CD14-positive monocyte (primary cell): Measurements from ENCODE around the gene SAP30BP. TPM values are rescaled to one million over a fixed set of nuclear protein-coding genes. Genes with fewer than 3 reads are reported as not detected.
A peak's percentile ranks its signal among the peaks of the same experiment; 100 is the strongest.

Source experiments
- DNase-seq, 3 donors: peaks; one replicate each; pipeline ENCODE4 v3.0.0-alpha.2; 2011 to 2022
- H2AFZ ChIP-seq: 2 replicates; pipeline ENCODE4 v1.6.0; 2012; ENCODE audit warnings: mild to moderate bottlenecking, low read depth, low read length, inconsistent platforms; ENCODE audit not compliant: insufficient read depth, poor library complexity, severe bottlenecking
- H3K27ac ChIP-seq, 2 donors: 1 replicate in 1 of 2; 2 replicates in 1 of 2; pipeline ENCODE4 v1.5.1; 2012 to 2013; ENCODE audit warnings: low read length in 2 of 2, control low read depth in 1 of 2, inconsistent platforms in 1 of 2, low read depth in 1 of 2, mild to moderate bottlenecking in 1 of 2
- H3K27me3 ChIP-seq, 2 donors: one replicate each; pipeline versions ENCODE4 v1.6.0 to v1.6.1; 2011 to 2013; ENCODE audit warnings: low read length in 2 of 2; ENCODE audit not compliant: control insufficient read depth in 2 of 2, insufficient read depth in 2 of 2
- H3K36me3 ChIP-seq, 2 donors: replicated peaks in 1 of 2; 1 replicate in 1 of 2; 2 replicates in 1 of 2; pipeline versions ENCODE4 v1.5.1 to v1.6.1; 2012 to 2013; ENCODE audit warnings: low read length in 2 of 2, control low read depth in 1 of 2, inconsistent platforms in 1 of 2, mild to moderate bottlenecking in 1 of 2; ENCODE audit not compliant: insufficient read depth in 2 of 2, control insufficient read depth in 1 of 2
- H3K4me1 ChIP-seq, 2 donors: 1 replicate in 1 of 2; 2 replicates in 1 of 2; pipeline versions ENCODE4 v1.5.1 to v1.6.1; 2012 to 2013; ENCODE audit warnings: low read length in 2 of 2, control low read depth in 1 of 2, inconsistent platforms in 1 of 2, mild to moderate bottlenecking in 1 of 2, moderate library complexity in 1 of 2; ENCODE audit not compliant: insufficient read depth in 2 of 2, control insufficient read depth in 1 of 2
- H3K4me2 ChIP-seq: replicated peaks from 2 replicates; pipeline ENCODE3; 2012; ENCODE audit warnings: low read length, moderate library complexity, mild to moderate bottlenecking; ENCODE audit not compliant: poor library complexity, severe bottlenecking; ENCODE audit errors: extremely low read depth
- H3K4me3 ChIP-seq, 3 experiments: fragments of 200-600 bp in 1 of 3; sonication (generic) in 1 of 3; replicated peaks in 1 of 3; 1 replicate in 2 of 3; 2 replicates in 1 of 3; pipeline ENCODE4 v1.5.1; 2011 to 2013; ENCODE audit warnings: low read length in 3 of 3, mild to moderate bottlenecking in 3 of 3, control low read depth in 2 of 3, low read depth in 2 of 3, inconsistent platforms in 1 of 3, moderate library complexity in 1 of 3
- H3K79me2 ChIP-seq: 2 replicates; pipeline ENCODE4 v1.6.0; 2012; ENCODE audit warnings: mild to moderate bottlenecking, control low read depth, inconsistent platforms, low read length, moderate library complexity; ENCODE audit not compliant: insufficient read depth
- H3K9ac ChIP-seq: 2 replicates; pipeline ENCODE4 v1.6.0; 2017; ENCODE audit warnings: low read length, mild to moderate bottlenecking; ENCODE audit not compliant: insufficient read depth, poor library complexity, severe bottlenecking
- H3K9me3 ChIP-seq, 2 donors: replicated peaks in 1 of 2; 1 replicate in 1 of 2; 2 replicates in 1 of 2; pipeline versions ENCODE4 v1.5.1 to v1.6.1; 2012 to 2013; ENCODE audit warnings: low read length in 2 of 2, control low read depth in 1 of 2; ENCODE audit not compliant: control insufficient read depth in 1 of 2, insufficient read depth in 1 of 2
- H4K20me1 ChIP-seq: 2 replicates; pipeline ENCODE4 v1.6.0; 2012; ENCODE audit warnings: mild to moderate bottlenecking, low read length, control low read depth, moderate library complexity; ENCODE audit not compliant: insufficient read depth
- H3K27ac Mint-ChIP-seq, 7 donors: one replicate each; pipeline ENCODE4 v1.8.0; 2020; ENCODE audit warnings: mild to moderate bottlenecking in 7 of 7, mixed read lengths in 7 of 7, moderate library complexity in 6 of 7, inconsistent platforms in 2 of 7
- H3K27me3 Mint-ChIP-seq, 3 donors: one replicate each; pipeline ENCODE4 v1.8.0; 2021 to 2022; ENCODE audit warnings: low read depth in 3 of 3, mild to moderate bottlenecking in 3 of 3, mixed read lengths in 3 of 3, moderate library complexity in 3 of 3, inconsistent platforms in 1 of 3
- H3K36me3 Mint-ChIP-seq, 2 donors: one replicate each; pipeline ENCODE4 v1.8.0; 2020; ENCODE audit warnings: mixed read lengths in 2 of 2, inconsistent platforms in 1 of 2, mild to moderate bottlenecking in 1 of 2
- H3K4me1 Mint-ChIP-seq: one replicate; pipeline ENCODE4 v1.8.0; 2020; ENCODE audit warnings: mild to moderate bottlenecking, mixed read lengths
- H3K4me3 Mint-ChIP-seq, 2 donors: one replicate each; pipeline ENCODE4 v1.8.0; 2020; ENCODE audit warnings: mild to moderate bottlenecking in 2 of 2, mixed read lengths in 2 of 2, moderate library complexity in 1 of 2
- H3K9me3 Mint-ChIP-seq, 7 donors: one replicate each; pipeline ENCODE4 v1.8.0; 2020 to 2022; ENCODE audit warnings: mixed read lengths in 7 of 7, mild to moderate bottlenecking in 6 of 7, moderate library complexity in 6 of 7, inconsistent platforms in 2 of 7
- CTCF ChIP-seq: fragments of 200-600 bp; IDR thresholded peaks from one replicate; pipeline ENCODE4 v1.8.0; 2022; ENCODE audit warnings: antibody characterized with exemption, mild to moderate bottlenecking
- WGBS: methylation state at CpG from one replicate; pipeline ENCODE4 v1.1.5; 2013; ENCODE audit warnings: missing lambda C conversion rate; ENCODE audit not compliant: insufficient coverage; 5-methylcytosine and 5-hydroxymethylcytosine counted together
- intact Hi-C, 2 donors: fragments of 100-400 bp; cut with micrococcal nuclease; formaldehyde crosslinking; loops; one replicate each; pipeline versions ENCODE4 v1.15.0 to v1.15.1; 2023
- polyA plus RNA-seq, 3 donors: library from polyadenylated mRNA; depleted of rRNA in 1 of 3; unstranded in 2 of 3; stranded (reverse) in 1 of 3; fragments of 300-500 nt in 2 of 3; fragments of >200 nt in 1 of 3; fragmentation: Illumina TruSeq in 2 of 3; gene quantifications; 1 replicate in 2 of 3; 2 replicates in 1 of 3; pipeline ENCODE4 v1.2.3, GENCODE V29; 2012 to 2021

SAP30BP gene
- polyA plus RNA-seq, 3 donors, result 43.8 to 130 (median 61.6) TPM

DNA sequence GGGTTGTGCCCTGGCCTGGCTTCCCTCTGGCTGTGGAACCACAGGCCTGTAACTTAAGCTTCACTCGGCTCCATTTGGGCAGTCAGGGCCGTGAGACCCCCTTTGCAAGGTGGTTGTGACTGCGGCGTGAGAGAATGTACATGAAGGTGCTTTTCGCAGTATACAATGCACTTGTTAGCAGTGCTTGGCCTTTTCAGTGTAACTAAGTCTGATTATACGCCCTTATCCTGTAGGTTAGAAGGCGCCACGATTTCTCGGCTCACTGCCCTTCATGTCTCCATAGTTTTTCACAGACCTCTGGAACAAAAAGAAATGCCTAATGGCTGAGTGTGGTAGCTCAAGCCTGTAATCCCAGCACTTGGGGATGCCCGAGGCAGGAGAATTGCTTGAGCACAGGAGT lies 13.3 kb downstream of the SAP30BP start:
- peak overlapping the region in 1 of 7 donors; percentile 57 for H3K27ac Mint-ChIP-seq
- TF ChIP-seq CTCF, result no peak
- Histone ChIP-seq H3K4me3 (no peak overlapping the region), H4K20me1 (peaks cover 27% of the 10 kb centered on the region), H3K27me3 (no peaks in the 10 kb centered on the region), H2AFZ (no peak overlapping the region), H3K9ac (no peak overlapping the region), H3K27ac (no peak overlapping the region), H3K36me3 (peaks cover 40 to 68% of the 10 kb centered on the region in 2 donors), H3K4me1 (no peaks in the 10 kb centered on the region), H3K79me2 (peaks cover 88% of the 10 kb centered on the region), H3K4me2 (no peak overlapping the region), H3K9me3 (no peaks in the 10 kb centered on the region)
- WGBS, result 100% methylated on average over 6 of the region's 10 CpGs
- peaks cover 13% of the 10 kb centered on the region for H3K4me1 Mint-ChIP-seq
- no peak overlapping the region for H3K4me3 Mint-ChIP-seq
- no peaks in the 10 kb centered on the region for H3K27me3 Mint-ChIP-seq
- peaks cover 49 to 72% of the 10 kb centered on the region in 2 donors for H3K36me3 Mint-ChIP-seq
- DNase-seq, result no peak
- intact Hi-C loops, result no loop called here
- no peaks in the 10 kb centered on the region for H3K9me3 Mint-ChIP-seq

DNA sequence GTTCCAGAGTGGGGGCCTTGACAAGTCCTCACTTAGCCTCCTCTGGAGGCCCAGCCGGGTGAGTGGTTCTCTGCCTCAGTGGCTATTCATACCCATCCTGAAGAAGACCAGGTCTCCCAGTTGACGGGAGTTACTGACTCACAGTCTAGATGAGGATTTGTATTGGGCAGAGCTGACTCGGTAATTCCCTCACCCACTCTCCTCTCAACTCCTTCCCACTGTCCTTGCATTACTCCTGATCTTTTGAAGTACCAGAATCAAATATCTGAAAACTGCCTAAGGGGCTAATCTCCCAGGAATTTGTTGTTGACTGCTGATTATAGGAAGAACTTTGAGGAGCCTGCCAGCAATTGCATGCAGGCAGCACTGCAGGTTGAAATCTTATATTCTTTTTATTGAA lies 14.2 kb downstream of the SAP30BP start:
- Histone ChIP-seq H3K4me2 (no peak overlapping the region), H4K20me1 (peaks cover 27% of the 10 kb centered on the region)
- peaks cover 44 to 71% of the 10 kb centered on the region in 2 donors for H3K36me3 Mint-ChIP-seq

More for the DNA sequence above, 14.2 kb downstream of the SAP30BP start:
- no peak for DNase-seq
- TF ChIP-seq CTCF, result no peak
- Histone ChIP-seq H2AFZ (no peak overlapping the region), H3K36me3 (peaks cover 38 to 63% of the 10 kb centered on the region in 2 donors), H3K9me3 (no peaks in the 10 kb centered on the region), H3K27ac (no peak overlapping the region), H3K4me3 (no peak overlapping the region), H3K9ac (no peak overlapping the region), H3K79me2 (peaks cover 87% of the 10 kb centered on the region), H3K4me1 (peaks cover 7% of the 10 kb centered on the region in 2 donors), H3K27me3 (no peaks in the 10 kb centered on the region)
- Mint-ChIP-seq H3K27me3 (no peaks in the 10 kb centered on the region), H3K9me3 (no peaks in the 10 kb centered on the region), H3K27ac (peak overlapping the region in 1 of 7 donors; percentile 32), H3K4me3 (no peak overlapping the region), H3K4me1 (peaks cover 22% of the 10 kb centered on the region)
- no CpG with 5 or more reads among the region's 3 CpGs for WGBS
- intact Hi-C loops, result no loop called here
